H1 (cell line): ENCODE results near the gene ALK. TPM values are rescaled to one million over a fixed set of nuclear protein-coding genes. Genes with fewer than 3 reads are reported as not detected.

Experiments used
- BCL11A ChIP-seq, 2 experiments: IDR thresholded peaks; one replicate each; pipeline ENCODE4 v1.6.1; 2011; ENCODE audit warnings: low read depth in 2 of 2, low read length in 2 of 2, mild to moderate bottlenecking in 2 of 2
- CBX8 ChIP-seq: fragments of 300-800, 300-1000 bp; sonication (generic); IDR thresholded peaks from 2 replicates; pipeline ENCODE4 v1.7.1; 2016; ENCODE audit warnings: low read depth, low read length, borderline replicate concordance
- CTBP2 ChIP-seq: IDR thresholded peaks from 2 replicates; pipeline ENCODE4 v1.7.0; 2011; ENCODE audit warnings: borderline replicate concordance, mild to moderate bottlenecking, moderate library complexity, mixed read lengths, low read length; ENCODE audit not compliant: insufficient read depth, insufficient read length
- HDAC2 ChIP-seq, 2 experiments: fragments of 300-600 bp in 1 of 2; sonication (generic) in 1 of 2; IDR thresholded peaks; 2 replicates each; pipeline ENCODE4 v1.6.1; 2011 to 2012; ENCODE audit warnings: low read depth in 2 of 2, low read length in 2 of 2, mild to moderate bottlenecking in 2 of 2, moderate library complexity in 2 of 2, borderline replicate concordance in 1 of 2, inconsistent platforms in 1 of 2
- JUND ChIP-seq: IDR thresholded peaks from 2 replicates; pipeline ENCODE4 v1.6.1; 2011; ENCODE audit warnings: mild to moderate bottlenecking, improper control_type of control experiment, low read length
- RXRA ChIP-seq: IDR thresholded peaks from 2 replicates; pipeline ENCODE4 v1.6.1; 2011; ENCODE audit warnings: low read depth, mild to moderate bottlenecking, low read length, moderate library complexity; ENCODE audit not compliant: insufficient read depth
- TAF7 ChIP-seq: optimal IDR thresholded peaks from 2 replicates; pipeline ENCODE3; 2011; ENCODE audit warnings: low read depth, mild to moderate bottlenecking, inconsistent platforms, low read length, moderate library complexity, borderline replicate concordance
- polyA plus RNA-seq, 7 experiments: library from polyadenylated mRNA; depleted of rRNA in 3 of 7; stranded (reverse) in 5 of 7; unstranded in 2 of 7; fragments of >200 nt in 5 of 7; fragments of 200-250 nt in 2 of 7; gene quantifications; 1 replicate in 5 of 7; 2 replicates in 1 of 7; 4 replicates in 1 of 7; pipeline versions ENCODE4 v1.2.1 to v1.2.3, GENCODE V29; 2011 to 2013; ENCODE audit warnings: missing spikeins in 2 of 7, mixed read lengths in 2 of 7
- total RNA-seq: library from RNA; stranded (reverse); fragmentation: NEBNext Ultra II Directional; extraction: Animal tissue kit (Norgen Biotek cat#: 25700); gene quantifications from 2 replicates; pipeline ENCODE4 v1.2.1, GENCODE V29; 2021
- TF ChIP-seq, protein P1 (sequence below): fragments of 300-600 bp; sonication (generic); IDR thresholded peaks from 2 replicates; pipeline ENCODE4 v1.7.1; 2012; ENCODE audit warnings: low read length, moderate library complexity, mild to moderate bottlenecking, inconsistent platforms; ENCODE audit not compliant: insufficient replicate concordance
- TF ChIP-seq, protein P2 (sequence below): IDR thresholded peaks from 2 replicates; pipeline ENCODE4 v1.6.1; 2012; ENCODE audit warnings: low read length, inconsistent platforms

ALK gene
- total and polyA plus RNA-seq, 2 of the 8 experiments (the other 6 are each of a cell fraction or from before 2014, with no cell fraction given): 0.02 to 0.09 TPM

DNA sequence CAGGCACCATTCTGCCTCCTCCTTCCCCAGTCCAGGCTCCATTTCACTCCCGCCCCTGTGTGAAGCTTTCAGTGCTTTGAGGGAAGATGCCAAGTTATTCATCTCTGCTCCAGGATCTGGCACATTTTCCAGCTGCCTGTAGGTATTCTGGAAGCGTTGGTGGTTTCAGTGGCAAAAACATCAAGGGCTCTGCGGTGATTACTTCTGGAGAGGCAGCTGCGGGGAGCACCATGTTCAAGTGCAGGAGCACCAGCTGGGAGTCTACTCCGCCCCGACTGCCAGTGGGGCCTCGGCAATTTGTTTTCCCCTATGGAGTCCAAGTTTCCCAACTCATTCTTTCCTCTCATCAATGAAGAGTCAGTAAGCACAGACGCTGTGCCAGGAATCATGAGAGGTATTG is 594.5 kb downstream of the ALK start (continued):
- TF ChIP-seq, protein P1, sequence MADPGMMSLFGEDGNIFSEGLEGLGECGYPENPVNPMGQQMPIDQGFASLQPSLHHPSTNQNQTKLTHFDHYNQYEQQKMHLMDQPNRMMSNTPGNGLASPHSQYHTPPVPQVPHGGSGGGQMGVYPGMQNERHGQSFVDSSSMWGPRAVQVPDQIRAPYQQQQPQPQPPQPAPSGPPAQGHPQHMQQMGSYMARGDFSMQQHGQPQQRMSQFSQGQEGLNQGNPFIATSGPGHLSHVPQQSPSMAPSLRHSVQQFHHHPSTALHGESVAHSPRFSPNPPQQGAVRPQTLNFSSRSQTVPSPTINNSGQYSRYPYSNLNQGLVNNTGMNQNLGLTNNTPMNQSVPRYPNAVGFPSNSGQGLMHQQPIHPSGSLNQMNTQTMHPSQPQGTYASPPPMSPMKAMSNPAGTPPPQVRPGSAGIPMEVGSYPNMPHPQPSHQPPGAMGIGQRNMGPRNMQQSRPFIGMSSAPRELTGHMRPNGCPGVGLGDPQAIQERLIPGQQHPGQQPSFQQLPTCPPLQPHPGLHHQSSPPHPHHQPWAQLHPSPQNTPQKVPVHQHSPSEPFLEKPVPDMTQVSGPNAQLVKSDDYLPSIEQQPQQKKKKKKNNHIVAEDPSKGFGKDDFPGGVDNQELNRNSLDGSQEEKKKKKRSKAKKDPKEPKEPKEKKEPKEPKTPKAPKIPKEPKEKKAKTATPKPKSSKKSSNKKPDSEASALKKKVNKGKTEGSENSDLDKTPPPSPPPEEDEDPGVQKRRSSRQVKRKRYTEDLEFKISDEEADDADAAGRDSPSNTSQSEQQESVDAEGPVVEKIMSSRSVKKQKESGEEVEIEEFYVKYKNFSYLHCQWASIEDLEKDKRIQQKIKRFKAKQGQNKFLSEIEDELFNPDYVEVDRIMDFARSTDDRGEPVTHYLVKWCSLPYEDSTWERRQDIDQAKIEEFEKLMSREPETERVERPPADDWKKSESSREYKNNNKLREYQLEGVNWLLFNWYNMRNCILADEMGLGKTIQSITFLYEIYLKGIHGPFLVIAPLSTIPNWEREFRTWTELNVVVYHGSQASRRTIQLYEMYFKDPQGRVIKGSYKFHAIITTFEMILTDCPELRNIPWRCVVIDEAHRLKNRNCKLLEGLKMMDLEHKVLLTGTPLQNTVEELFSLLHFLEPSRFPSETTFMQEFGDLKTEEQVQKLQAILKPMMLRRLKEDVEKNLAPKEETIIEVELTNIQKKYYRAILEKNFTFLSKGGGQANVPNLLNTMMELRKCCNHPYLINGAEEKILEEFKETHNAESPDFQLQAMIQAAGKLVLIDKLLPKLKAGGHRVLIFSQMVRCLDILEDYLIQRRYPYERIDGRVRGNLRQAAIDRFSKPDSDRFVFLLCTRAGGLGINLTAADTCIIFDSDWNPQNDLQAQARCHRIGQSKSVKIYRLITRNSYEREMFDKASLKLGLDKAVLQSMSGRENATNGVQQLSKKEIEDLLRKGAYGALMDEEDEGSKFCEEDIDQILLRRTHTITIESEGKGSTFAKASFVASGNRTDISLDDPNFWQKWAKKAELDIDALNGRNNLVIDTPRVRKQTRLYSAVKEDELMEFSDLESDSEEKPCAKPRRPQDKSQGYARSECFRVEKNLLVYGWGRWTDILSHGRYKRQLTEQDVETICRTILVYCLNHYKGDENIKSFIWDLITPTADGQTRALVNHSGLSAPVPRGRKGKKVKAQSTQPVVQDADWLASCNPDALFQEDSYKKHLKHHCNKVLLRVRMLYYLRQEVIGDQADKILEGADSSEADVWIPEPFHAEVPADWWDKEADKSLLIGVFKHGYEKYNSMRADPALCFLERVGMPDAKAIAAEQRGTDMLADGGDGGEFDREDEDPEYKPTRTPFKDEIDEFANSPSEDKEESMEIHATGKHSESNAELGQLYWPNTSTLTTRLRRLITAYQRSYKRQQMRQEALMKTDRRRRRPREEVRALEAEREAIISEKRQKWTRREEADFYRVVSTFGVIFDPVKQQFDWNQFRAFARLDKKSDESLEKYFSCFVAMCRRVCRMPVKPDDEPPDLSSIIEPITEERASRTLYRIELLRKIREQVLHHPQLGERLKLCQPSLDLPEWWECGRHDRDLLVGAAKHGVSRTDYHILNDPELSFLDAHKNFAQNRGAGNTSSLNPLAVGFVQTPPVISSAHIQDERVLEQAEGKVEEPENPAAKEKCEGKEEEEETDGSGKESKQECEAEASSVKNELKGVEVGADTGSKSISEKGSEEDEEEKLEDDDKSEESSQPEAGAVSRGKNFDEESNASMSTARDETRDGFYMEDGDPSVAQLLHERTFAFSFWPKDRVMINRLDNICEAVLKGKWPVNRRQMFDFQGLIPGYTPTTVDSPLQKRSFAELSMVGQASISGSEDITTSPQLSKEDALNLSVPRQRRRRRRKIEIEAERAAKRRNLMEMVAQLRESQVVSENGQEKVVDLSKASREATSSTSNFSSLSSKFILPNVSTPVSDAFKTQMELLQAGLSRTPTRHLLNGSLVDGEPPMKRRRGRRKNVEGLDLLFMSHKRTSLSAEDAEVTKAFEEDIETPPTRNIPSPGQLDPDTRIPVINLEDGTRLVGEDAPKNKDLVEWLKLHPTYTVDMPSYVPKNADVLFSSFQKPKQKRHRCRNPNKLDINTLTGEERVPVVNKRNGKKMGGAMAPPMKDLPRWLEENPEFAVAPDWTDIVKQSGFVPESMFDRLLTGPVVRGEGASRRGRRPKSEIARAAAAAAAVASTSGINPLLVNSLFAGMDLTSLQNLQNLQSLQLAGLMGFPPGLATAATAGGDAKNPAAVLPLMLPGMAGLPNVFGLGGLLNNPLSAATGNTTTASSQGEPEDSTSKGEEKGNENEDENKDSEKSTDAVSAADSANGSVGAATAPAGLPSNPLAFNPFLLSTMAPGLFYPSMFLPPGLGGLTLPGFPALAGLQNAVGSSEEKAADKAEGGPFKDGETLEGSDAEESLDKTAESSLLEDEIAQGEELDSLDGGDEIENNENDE: no peak
- no peak for TF ChIP-seq CBX8
- no peak for TF ChIP-seq BCL11A (IDR thresholded peaks at IDR 0.05; ENCODE audit: low read depth in 2 of 2, low read length in 2 of 2)
- TF ChIP-seq JUND: no peak
- TF ChIP-seq HDAC2 (IDR thresholded peaks at IDR 0.05; ENCODE audit: borderline replicate concordance in 1 of 2, low read depth in 2 of 2, low read length in 2 of 2): no peak
- no peak for TF ChIP-seq CTBP2
- no peak for TF ChIP-seq RXRA
- TF ChIP-seq TAF7: no peak
- TF ChIP-seq, protein P2, sequence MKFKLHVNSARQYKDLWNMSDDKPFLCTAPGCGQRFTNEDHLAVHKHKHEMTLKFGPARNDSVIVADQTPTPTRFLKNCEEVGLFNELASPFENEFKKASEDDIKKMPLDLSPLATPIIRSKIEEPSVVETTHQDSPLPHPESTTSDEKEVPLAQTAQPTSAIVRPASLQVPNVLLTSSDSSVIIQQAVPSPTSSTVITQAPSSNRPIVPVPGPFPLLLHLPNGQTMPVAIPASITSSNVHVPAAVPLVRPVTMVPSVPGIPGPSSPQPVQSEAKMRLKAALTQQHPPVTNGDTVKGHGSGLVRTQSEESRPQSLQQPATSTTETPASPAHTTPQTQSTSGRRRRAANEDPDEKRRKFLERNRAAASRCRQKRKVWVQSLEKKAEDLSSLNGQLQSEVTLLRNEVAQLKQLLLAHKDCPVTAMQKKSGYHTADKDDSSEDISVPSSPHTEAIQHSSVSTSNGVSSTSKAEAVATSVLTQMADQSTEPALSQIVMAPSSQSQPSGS: no peak
